ENCODE results near the gene UBE2V1. TPM values are rescaled to one million over a fixed set of nuclear protein-coding genes. Genes with fewer than 3 reads are reported as not detected.

UBE2V1 gene
- total RNA-seq, 2 donors from 2014 or later = 197 to 205 TPM

GRCh38 chr20:50049442-50050026 is 63.4 kb downstream of the UBE2V1 start:
- H3K4me3 Mint-ChIP-seq = no peak overlapping the region
- no peaks in the 10 kb centered on the region for H3K9me3 Mint-ChIP-seq
- no peak overlapping the region for H3K27ac Mint-ChIP-seq
- H3K4me1 Mint-ChIP-seq = no peaks in the 10 kb centered on the region
- H3K27me3 Mint-ChIP-seq = peaks cover 16% of the 10 kb centered on the region
- no peaks in the 10 kb centered on the region for H3K36me3 Mint-ChIP-seq (ENCODE audit: low read depth)
- no peak for ATAC-seq (replicated peaks)

DNA sequence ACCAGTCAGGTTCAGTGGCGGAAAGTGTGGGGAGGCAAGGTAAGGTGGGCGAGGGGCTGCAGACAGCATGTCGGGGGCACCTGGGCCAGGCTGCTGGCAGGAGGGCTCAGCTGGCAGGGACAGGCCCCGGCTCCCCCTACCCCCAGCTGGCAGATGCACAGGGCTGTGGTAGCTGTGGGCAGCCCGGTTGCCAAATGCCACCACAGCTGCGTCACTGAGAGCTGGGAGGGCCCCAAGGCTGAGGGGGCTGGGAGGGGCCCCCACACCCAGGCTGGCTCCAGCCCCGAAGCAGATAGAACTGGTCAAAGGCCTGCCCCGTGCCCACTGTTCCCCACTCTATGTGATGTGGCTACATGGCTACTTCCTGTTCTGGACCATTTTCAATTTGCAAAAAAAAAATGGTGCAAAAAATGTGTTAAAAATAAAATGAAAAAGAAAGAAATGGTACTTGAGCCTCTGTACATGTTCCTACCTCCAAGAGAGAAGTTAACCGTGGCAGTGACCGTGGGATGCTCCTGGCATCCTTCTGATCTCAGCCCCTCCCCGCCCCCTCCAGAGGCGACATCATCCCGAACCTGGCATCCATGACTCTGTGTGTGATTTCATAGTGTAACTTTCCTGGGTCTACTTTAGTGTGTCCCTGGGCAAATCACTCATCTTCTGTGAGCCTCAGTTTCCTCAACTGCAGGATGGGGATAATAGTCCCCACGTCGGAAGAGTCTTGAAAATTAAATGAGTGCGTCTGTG is 64.4 kb downstream of the UBE2V1 start:
- no peaks in the 10 kb centered on the region for H3K9me3 Mint-ChIP-seq
- no peak overlapping the region for H3K4me3 Mint-ChIP-seq
- H3K27ac Mint-ChIP-seq = no peak overlapping the region
- no peaks in the 10 kb centered on the region for H3K4me1 Mint-ChIP-seq
- no peaks in the 10 kb centered on the region for H3K36me3 Mint-ChIP-seq (ENCODE audit: low read depth)
- H3K27me3 Mint-ChIP-seq = peaks cover 14% of the 10 kb centered on the region
- no peak for ATAC-seq (replicated peaks)

DNA sequence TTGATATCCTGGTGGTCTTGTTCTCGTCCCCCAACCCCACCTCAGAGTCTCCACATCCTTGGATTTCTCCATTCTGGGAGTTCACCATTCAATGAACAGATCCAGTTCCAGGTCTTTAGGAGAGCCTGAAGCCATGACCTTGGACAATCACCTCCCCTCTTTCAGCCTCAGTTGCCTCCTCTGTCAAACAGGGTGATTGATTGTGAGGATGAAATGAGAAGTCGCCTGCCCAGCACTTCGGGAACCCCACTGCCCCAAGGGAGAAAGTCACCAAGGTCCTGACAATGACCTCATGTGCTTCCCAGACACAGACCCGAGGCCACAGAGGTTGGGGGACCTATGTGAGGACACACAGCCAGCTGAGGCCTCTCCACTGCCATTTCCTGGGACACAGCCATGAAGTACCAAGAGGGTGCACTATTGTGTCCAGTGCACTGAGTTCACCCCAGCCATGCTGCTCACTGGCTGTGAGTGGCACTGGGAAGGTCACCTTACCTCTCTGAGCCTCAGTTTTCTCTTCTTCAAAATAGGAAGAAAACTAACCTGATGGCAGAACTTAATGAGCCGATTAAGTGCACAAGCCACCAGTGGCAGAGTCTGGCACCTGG is 68.5 kb downstream of the UBE2V1 start:
- no peaks in the 10 kb centered on the region for H3K36me3 Mint-ChIP-seq (ENCODE audit: low read depth)
- no peak overlapping the region for H3K4me3 Mint-ChIP-seq
- no peak overlapping the region for H3K27ac Mint-ChIP-seq
- peaks cover 10% of the 10 kb centered on the region for H3K27me3 Mint-ChIP-seq
- ATAC-seq (replicated peaks) = no peak
- H3K9me3 Mint-ChIP-seq = no peaks in the 10 kb centered on the region
- H3K4me1 Mint-ChIP-seq = no peaks in the 10 kb centered on the region

DNA sequence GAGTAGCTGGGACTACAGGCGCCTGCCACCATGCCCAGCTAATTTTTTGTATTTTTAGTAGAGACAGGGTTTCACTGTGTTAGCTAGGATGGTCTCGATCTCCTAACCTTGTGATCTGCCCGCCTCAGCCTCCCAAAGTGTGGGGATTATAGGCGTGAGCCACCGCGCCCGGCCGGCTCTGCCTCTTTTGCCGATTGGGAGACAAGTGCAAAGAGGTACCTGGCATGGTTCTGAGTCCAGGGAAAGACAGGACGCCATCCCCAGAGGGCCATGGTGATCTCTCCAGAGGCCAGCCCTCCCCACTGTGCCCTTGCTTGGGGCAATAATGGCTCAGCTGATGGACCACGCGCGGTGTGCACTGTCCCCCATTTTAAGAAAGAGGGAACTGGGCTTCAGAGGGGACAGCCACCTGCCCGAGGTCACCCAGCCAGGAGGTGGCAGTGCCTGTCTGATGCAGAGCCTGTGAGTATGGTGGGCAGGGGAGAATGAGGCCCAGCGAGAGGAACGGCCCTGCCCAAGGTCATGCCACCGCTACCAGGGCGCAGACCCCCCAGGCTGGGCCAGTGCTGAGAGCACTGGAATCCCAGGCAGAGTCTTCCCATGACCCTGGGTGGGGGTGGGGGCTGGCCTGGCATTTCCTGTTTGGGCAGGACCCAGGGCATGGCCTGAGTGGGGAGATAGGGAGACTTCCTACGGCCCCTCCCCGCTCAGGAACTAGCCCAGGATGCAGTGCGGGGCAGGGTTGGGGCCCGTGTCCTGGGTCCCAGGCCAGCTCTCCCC is 69.2 kb downstream of the UBE2V1 start:
- Mint-ChIP-seq H3K4me3 (no peak overlapping the region), H3K9me3 (no peaks in the 10 kb centered on the region), H3K27ac (no peak overlapping the region), H3K4me1 (no peaks in the 10 kb centered on the region), H3K27me3 (peaks cover 10% of the 10 kb centered on the region), H3K36me3 (ENCODE audit: low read depth) (no peaks in the 10 kb centered on the region)
- ATAC-seq (replicated peaks) = no peak

- peaks cover 5% of the 10 kb centered on the region for H3K27me3 Mint-ChIP-seq
- ATAC-seq (replicated peaks) = no peak
- H3K4me3 Mint-ChIP-seq = no peak overlapping the region
- no peaks in the 10 kb centered on the region for H3K9me3 Mint-ChIP-seq
- no peak overlapping the region for H3K27ac Mint-ChIP-seq
- H3K4me1 Mint-ChIP-seq = no peaks in the 10 kb centered on the region
- H3K36me3 Mint-ChIP-seq (ENCODE audit: low read depth) = no peaks in the 10 kb centered on the region
Observed at GRCh38 chr20:50042370-50043313, 70.3 kb downstream of the UBE2V1 start.

GRCh38 chr20:50041246-50041873 is 71.6 kb downstream of the UBE2V1 start:
- Mint-ChIP-seq H3K4me1 (no peaks in the 10 kb centered on the region), H3K9me3 (no peaks in the 10 kb centered on the region), H3K27ac (no peak overlapping the region), H3K36me3 (ENCODE audit: low read depth) (no peaks in the 10 kb centered on the region), H3K27me3 (no peaks in the 10 kb centered on the region), H3K4me3 (no peak overlapping the region)
- ATAC-seq (replicated peaks) = no peak

DNA sequence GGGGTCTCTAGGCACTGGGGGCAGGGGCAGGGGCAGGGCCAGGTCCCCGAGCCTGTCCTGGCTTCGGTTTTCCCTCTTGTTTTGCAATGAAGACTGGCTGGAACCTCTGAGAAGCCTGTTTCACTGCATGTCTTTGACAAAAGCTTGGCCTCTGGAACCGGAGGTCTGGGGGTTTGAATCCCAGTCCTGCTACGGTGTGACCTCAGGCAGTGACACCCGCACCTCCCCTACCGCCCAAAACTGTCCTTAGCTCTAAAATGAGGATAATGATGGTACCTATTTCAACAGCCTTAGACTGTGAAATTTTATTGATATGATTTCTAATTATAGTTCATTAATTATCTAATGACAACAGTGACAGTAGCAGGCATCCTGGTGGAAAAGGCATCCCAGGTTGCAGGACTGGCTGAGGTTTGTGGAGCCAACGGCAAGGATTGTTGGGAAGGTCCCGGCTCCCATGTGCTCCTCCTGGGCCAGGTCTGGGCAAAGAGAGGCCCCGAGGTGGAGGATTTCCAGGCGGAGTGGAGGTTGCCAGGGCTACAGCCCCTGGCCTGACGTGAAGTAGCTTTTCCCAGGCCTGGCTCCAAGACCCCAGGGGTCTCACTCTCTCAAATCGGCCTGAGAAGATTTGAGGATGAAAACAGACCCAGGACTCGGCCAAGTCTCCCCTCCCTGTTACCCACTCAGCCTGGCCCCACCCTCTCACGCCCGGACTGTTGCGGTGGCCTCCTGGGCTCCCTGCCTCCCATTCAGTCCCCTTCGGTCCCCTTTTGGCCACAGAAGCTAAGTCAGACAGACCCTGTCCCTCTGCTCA is 72.3 kb downstream of the UBE2V1 start:
- H3K36me3 Mint-ChIP-seq (ENCODE audit: low read depth) = no peaks in the 10 kb centered on the region
- H3K9me3 Mint-ChIP-seq = no peaks in the 10 kb centered on the region
- H3K4me1 Mint-ChIP-seq = no peaks in the 10 kb centered on the region
- H3K4me3 Mint-ChIP-seq = no peak overlapping the region
- ATAC-seq (replicated peaks) = no peak
- H3K27me3 Mint-ChIP-seq = no peaks in the 10 kb centered on the region
- H3K27ac Mint-ChIP-seq = no peak overlapping the region

- no peaks in the 10 kb centered on the region for H3K27me3 Mint-ChIP-seq
- H3K27ac Mint-ChIP-seq = peak overlapping the region; percentile 12
- no peak for ATAC-seq (replicated peaks)
Observed at GRCh38 chr20:50039706-50040431, 73.1 kb downstream of the UBE2V1 start.

GRCh38 chr20:50038574-50038991 is 74.4 kb downstream of the UBE2V1 start:
- Mint-ChIP-seq H3K27me3 (no peaks in the 10 kb centered on the region), H3K9me3 (no peaks in the 10 kb centered on the region), H3K27ac (no peak overlapping the region), H3K4me3 (no peak overlapping the region), H3K36me3 (ENCODE audit: low read depth) (no peaks in the 10 kb centered on the region), H3K4me1 (no peaks in the 10 kb centered on the region)
- no peak for ATAC-seq (replicated peaks)

More at GRCh38 chr20:50039706-50040431, 73.1 kb downstream of the UBE2V1 start:
- Mint-ChIP-seq H3K36me3 (ENCODE audit: low read depth) (no peaks in the 10 kb centered on the region), H3K4me3 (no peak overlapping the region), H3K4me1 (no peaks in the 10 kb centered on the region), H3K9me3 (no peaks in the 10 kb centered on the region)

DNA sequence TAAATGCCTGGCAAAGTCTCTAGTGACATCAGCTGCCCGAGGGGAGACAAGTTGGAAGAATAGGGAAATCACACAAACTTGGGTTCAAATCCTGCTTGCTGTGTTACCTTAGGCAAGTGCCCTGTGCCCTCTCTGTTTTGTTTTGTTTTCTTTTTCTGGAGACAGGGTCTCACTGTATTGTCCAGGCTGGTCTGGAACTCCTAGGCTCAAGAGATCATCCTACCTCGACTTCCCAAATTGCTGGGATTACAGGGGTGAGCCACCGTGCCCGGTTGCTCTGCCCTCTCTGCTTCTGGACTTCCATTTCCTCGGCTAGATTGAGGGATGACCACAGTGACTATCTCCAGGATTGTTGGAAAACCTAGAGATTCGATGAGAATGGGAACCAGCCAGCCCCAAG is 74.8 kb downstream of the UBE2V1 start:
- Mint-ChIP-seq H3K27ac (no peak overlapping the region), H3K4me3 (no peak overlapping the region), H3K9me3 (no peaks in the 10 kb centered on the region), H3K27me3 (no peaks in the 10 kb centered on the region), H3K36me3 (ENCODE audit: low read depth) (no peaks in the 10 kb centered on the region), H3K4me1 (no peaks in the 10 kb centered on the region)
- ATAC-seq (replicated peaks) = no peak

DNA sequence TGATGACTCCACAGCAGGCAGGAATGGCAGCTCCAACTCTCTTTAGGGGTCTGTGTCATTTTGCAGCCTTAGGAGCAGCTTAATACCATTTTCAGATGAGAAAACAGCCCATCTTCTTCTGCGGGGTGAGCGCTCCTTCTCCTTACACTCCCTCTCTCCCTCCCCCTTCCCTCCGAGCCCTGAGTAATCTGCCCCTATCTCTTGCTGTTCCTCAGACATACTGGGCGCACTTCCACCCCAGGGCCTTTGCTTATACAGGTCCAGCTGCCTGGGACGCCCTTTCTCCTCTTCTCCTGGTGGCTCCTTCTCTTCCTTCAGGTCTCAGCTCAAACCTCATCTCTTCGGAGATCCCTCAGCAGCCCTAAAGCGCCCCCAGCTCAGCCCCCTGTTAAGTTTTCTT is 75.4 kb downstream of the UBE2V1 start:
- H3K4me1 Mint-ChIP-seq = no peaks in the 10 kb centered on the region
- ATAC-seq (replicated peaks) = no peak

DNA sequence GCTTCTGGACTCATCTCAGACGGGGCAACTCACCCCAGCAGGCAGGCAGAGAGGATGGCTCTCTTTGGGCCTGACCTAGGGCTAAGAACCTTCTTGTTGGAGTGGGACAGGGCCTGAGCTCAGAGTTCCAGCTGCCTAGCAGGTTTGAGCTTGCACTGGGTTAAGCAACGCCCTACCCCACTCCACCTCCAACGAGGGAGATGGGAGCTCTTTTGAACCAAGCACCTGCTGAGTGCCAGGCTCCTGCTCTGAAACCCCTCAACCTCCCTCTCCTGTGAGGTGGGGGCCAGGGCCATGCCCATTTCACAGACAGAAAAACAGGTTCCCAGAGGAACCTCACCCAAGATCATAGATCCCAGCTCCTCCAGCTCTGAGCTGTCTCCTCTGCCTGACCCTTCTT is 75.8 kb downstream of the UBE2V1 start:
- no peaks in the 10 kb centered on the region for H3K4me1 Mint-ChIP-seq
- H3K27ac Mint-ChIP-seq = no peak overlapping the region
- no peak for ATAC-seq (replicated peaks)
- H3K36me3 Mint-ChIP-seq (ENCODE audit: low read depth) = no peaks in the 10 kb centered on the region
- no peak overlapping the region for H3K4me3 Mint-ChIP-seq
- H3K27me3 Mint-ChIP-seq = no peaks in the 10 kb centered on the region
- H3K9me3 Mint-ChIP-seq = no peaks in the 10 kb centered on the region

More for the DNA sequence above, 75.4 kb downstream of the UBE2V1 start:
- Mint-ChIP-seq H3K4me3 (no peak overlapping the region), H3K27ac (no peak overlapping the region), H3K36me3 (ENCODE audit: low read depth) (no peaks in the 10 kb centered on the region), H3K27me3 (no peaks in the 10 kb centered on the region), H3K9me3 (no peaks in the 10 kb centered on the region)

All from activated T-helper 17 cell treated with anti-CD3 and anti-CD28 coated beads, Interleukin-2, amount 50 U/mL, for 72 hours (primary cell).